ENCODE measurements around the gene MAP4.

- no peak for TF ChIP-seq CTCF (IDR thresholded peaks at IDR 0.05; ENCODE audit: insufficient read depth, low read depth, low read length)
- no peak for TF ChIP-seq EZH2 (IDR thresholded peaks at IDR 0.05; ENCODE audit: insufficient read depth, low read length)
These were observed 125.2 kb downstream of the MAP4 start for GRCh38 chr3:47890828-47891612.

Measured in astrocyte (in vitro differentiated cells and primary cell).